Measurements from ENCODE around the gene GNA15.

Gene GNA15

DNA sequence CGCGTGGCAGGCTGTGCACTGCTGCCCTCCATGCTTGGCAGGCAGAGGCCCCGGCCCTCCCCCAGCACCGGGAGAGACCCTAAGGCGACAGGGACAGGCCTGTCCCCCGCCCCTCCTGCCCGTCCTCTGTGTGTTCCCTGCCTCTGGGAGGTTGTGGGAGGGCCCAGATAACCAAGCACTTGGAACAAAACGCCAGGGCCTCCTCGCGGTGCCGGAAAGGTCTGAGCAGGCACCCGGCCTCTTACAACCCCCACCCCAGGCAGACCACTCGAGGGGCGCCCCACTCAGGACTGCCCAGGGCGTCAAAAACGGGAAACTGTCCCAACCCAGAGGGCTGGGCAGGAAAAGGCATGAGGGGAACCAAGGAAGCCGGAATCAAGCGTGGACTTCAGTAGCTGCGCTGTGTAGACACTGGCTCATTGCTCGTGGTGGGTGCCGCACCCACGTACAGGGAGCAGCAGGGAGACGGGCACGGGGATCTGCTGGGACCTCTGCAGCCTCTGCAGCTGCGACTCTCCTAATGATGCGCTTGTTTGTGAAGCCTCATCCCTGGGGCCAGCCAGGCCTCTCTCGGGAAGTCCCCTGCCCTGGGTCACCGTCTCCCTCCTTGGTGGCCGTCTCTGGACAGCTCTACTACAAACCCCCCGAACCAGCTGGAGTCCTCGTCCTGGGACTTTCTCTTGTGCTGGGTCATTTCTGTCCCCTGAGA lies 21.7 kb upstream of the GNA15 start:
- H3K4me3 ChIP-seq (replicated peaks; ENCODE audit: low read depth, low read length) = no peak overlapping the region
- no peak for DNase-seq (ENCODE audit: low read depth)
- TF ChIP-seq, protein P1, sequence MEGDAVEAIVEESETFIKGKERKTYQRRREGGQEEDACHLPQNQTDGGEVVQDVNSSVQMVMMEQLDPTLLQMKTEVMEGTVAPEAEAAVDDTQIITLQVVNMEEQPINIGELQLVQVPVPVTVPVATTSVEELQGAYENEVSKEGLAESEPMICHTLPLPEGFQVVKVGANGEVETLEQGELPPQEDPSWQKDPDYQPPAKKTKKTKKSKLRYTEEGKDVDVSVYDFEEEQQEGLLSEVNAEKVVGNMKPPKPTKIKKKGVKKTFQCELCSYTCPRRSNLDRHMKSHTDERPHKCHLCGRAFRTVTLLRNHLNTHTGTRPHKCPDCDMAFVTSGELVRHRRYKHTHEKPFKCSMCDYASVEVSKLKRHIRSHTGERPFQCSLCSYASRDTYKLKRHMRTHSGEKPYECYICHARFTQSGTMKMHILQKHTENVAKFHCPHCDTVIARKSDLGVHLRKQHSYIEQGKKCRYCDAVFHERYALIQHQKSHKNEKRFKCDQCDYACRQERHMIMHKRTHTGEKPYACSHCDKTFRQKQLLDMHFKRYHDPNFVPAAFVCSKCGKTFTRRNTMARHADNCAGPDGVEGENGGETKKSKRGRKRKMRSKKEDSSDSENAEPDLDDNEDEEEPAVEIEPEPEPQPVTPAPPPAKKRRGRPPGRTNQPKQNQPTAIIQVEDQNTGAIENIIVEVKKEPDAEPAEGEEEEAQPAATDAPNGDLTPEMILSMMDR (IDR thresholded peaks at IDR 0.05; ENCODE audit: low read length, missing control alignments) = no peak

DNA sequence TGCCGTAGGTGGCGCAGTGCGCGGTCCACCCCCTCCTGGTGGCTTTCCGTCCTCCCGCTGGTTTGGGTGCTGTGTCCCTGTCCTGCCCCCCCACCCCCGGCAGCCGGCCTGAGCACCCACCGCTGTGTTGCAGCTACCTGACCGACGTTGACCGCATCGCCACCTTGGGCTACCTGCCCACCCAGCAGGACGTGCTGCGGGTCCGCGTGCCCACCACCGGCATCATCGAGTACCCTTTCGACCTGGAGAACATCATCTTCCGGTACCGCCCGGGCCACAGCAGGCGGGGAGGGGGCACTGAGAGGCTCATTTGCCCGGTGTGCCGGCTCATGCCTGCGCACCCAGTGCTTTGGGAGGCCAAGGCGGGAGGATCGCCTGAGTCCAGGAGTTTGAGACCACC lies 21.0 kb upstream of the GNA15 start:
- no peak overlapping the region for H3K4me3 ChIP-seq (replicated peaks; ENCODE audit: low read depth, low read length)
- DNase-seq (ENCODE audit: low read depth) = no peak
- TF ChIP-seq, protein P1 (IDR thresholded peaks at IDR 0.05; ENCODE audit: low read length, missing control alignments) = no peak

DNA sequence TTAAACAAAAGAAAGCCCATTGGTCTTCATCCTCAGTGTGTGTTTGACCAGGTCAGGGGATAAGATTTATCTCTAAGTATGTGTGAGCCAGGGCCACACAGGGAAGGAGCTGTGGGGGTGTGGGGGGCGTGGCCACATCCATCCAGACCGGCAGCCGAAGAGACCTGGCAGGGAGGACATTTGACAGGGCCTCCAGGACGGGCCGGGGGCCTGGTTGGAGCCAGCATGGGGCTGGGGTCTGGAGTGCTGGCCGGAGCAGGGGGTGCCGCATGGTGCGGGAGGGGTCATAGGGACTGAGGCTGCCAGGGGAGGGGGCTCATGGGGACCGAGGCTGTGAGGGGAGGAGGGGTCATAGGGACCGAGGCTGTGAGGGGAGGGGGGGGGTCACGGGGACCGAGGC lies 20.4 kb upstream of the GNA15 start:
- TF ChIP-seq, protein P1 (IDR thresholded peaks at IDR 0.05; ENCODE audit: low read length, missing control alignments) = no peak
- no peak for DNase-seq (ENCODE audit: low read depth)
- H3K4me3 ChIP-seq (replicated peaks; ENCODE audit: low read depth, low read length) = no peak overlapping the region

DNA sequence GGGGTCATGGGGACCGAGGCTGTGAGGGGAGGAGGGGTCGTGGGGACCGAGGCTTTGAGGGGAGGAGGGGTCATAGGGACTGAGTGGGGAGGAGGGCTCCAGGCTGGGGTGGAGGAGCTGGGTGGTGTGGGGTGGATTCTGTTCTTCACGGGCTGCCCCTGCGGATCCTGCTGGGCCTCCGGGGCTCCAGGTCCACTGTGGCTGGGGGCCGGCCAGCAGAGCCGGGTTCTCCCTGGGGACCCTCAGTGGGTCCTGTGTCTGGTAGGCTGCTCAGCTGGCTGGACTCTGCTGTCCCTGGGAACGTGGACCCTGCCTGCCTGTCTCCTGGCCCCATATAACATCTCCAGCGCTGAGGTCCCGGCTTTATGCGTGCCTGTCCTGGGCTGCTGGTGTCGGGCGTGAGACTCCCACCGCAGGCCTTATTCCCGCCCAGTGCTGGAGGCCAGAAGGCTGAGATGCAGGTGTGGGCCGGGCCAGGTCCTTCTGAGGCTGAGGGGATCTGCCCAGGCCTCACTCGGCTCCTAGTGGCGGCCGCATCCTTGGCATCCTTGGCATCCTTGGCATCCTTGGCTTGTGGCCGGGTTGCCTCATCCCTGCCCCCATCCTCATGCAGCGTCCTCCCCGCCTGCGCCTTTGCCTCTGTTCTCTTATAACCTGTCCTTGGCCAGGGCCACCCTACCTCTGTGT lies 19.8 kb upstream of the GNA15 start:
- TF ChIP-seq, protein P1 (IDR thresholded peaks at IDR 0.05; ENCODE audit: low read length, missing control alignments) = no peak
- no peak overlapping the region for H3K4me3 ChIP-seq (replicated peaks; ENCODE audit: low read depth, low read length)
- DNase-seq (ENCODE audit: low read depth) = no peak

DNA sequence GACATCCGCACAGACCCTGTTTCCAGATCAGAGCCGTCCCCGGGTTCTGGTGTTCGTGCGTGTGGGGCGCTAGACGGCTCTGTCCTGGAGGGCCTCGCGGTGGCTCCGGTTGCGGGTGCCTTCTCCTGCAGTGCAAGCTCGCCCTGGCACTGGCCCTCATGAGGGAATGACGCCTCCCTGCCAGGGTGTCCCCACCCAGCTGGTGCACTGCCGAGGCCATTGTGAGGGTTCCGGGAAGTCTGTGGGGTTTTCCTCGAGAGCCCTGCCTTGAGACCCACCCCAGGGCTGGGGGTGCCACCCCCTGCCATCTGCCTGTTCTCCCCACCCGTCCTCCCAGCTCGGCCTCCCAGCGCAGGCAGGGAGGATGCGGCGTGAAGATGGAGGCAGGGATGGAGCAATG lies 19.2 kb upstream of the GNA15 start:
- DNase-seq (ENCODE audit: low read depth) = no peak
- H3K4me3 ChIP-seq (replicated peaks; ENCODE audit: low read depth, low read length) = no peak overlapping the region
- TF ChIP-seq, protein P1 (IDR thresholded peaks at IDR 0.05; ENCODE audit: low read length, missing control alignments) = no peak

DNA sequence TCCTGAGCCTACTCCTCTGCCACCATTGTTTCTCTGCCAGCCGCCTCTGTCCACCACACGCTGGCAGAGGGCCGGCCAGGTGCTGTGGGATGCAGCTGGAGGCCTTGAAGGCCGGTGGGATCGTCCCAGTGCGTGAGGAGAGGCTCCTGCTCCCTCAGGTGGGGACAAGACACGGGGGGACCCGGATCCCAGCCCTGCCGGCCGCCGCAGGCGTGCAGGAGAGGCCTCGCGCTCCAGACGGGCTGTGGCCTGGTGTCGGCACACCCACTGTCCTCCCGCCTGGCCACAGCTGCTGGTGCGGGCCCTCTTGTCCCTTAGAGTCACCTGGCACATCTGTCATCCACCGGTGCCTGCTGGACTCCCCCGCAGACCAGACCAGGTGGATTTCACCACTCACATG lies 18.1 kb upstream of the GNA15 start:
- DNase-seq (ENCODE audit: low read depth) = no peak
- TF ChIP-seq, protein P1 (IDR thresholded peaks at IDR 0.05; ENCODE audit: low read length, missing control alignments) = no peak
- H3K4me3 ChIP-seq (replicated peaks; ENCODE audit: low read depth, low read length) = no peak overlapping the region

Data from fibroblast of pulmonary artery (primary cell).